Vagina (tissue), 2 donors: ENCODE data around the gene H1-8. TPM values are rescaled to one million over a fixed set of nuclear protein-coding genes. Genes with fewer than 3 reads are reported as not detected.

Experiments used
- DNase-seq, 2 donors: peaks; one replicate each; pipeline ENCODE4 v3.0.0-alpha.2; 2017; ENCODE audit errors: extremely low spot score in 2 of 2
- H3K27ac ChIP-seq: fragments of 200-600 bp; sonication (generic); one replicate; pipeline ENCODE4 v1.5.1; 2019
- H3K27me3 ChIP-seq: fragments of 200-600 bp; sonication (generic); one replicate; pipeline ENCODE4 v1.5.1; 2019
- H3K36me3 ChIP-seq, 2 donors: fragments of 200-600 bp; sonication (generic); one replicate each; pipeline ENCODE4 v1.5.1; 2017 to 2019
- H3K4me1 ChIP-seq: fragments of 200-600 bp; sonication (generic); one replicate; pipeline ENCODE4 v1.5.1; 2019
- H3K4me3 ChIP-seq, 2 donors: fragments of 200-600 bp; sonication (generic); 1 replicate in 1 of 2; 2 replicates in 1 of 2; pipeline ENCODE4 v1.5.1; 2016 to 2019
- H3K9me3 ChIP-seq: fragments of 200-600 bp; sonication (generic); one replicate; pipeline ENCODE4 v1.5.1; 2019
- POLR2A ChIP-seq, 2 donors: fragments of 450-650 bp; IDR thresholded peaks; one replicate each; pipeline ENCODE4 v1.6.1; 2017; ENCODE audit warnings: antibody characterized with exemption in 2 of 2, mild to moderate bottlenecking in 2 of 2, moderate library complexity in 2 of 2
- POLR2AphosphoS5 ChIP-seq, 2 donors: sonication (generic); formaldehyde crosslinking; IDR thresholded peaks; one replicate each; pipeline ENCODE4 v1.9.0; 2017; ENCODE audit warnings: antibody characterized with exemption in 2 of 2, mild to moderate bottlenecking in 2 of 2, low read depth in 1 of 2; ENCODE audit not compliant: insufficient read depth in 1 of 2
- intact Hi-C: fragments of 100-400 bp; cut with DNase I; formaldehyde crosslinking; loops from one replicate; pipeline ENCODE4 v1.15.1; 2023
- total RNA-seq: library from RNA; depleted of rRNA; stranded (reverse); fragments of >200 nt; gene quantifications from one replicate; pipeline ENCODE4 v1.2.3, GENCODE V29; 2016
- TF ChIP-seq, protein P1 (sequence below), 3 experiments: fragments of 450-650 bp in 2 of 3; fragments of 200-600 bp in 1 of 3; sonication (generic) in 1 of 3; IDR thresholded peaks; one replicate each; pipeline ENCODE4 v1.5.1; 2017 to 2019; ENCODE audit warnings: antibody characterized with exemption in 3 of 3, mild to moderate bottlenecking in 2 of 3, moderate library complexity in 2 of 3

H1-8 gene
- total RNA-seq, 1 donor from 2014 or later: not detected

DNA sequence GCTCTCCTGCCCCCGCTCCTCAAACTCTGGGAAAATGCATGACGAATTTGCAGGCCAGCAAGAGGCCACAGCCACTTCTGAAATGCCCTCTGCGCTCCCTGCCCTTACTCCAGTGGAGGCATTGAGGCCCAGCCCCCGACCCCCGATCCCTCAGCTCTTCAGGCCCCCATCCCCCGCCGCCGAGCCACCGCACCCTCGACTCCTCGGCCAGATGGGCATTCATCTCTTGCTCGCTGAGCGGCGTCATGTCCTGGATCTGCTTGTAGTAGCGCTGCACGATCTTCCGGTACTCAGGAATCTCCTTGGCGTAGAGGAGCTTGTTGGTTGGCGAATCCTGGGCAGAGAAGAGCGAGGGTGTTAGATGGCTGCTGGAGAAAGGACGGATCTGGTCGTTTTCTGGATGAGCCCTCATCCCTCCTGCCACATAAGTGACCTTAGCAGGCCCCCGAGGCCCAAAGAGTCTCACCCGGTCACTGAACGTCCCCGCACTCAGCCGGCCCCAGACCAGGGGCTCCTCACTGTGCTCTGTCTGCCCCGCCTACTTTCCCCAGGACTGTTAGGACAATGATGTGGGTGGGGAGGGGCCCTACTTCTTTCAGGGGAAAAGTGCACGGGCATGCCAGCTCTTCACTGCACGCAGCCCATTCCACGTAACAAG lies 14.0 kb downstream of the H1-8 start:
- H3K27ac ChIP-seq: peak overlapping the region; percentile 85
- no peak overlapping the region for H3K4me3 ChIP-seq
- H3K27me3 ChIP-seq: no peaks in the 10 kb centered on the region
- DNase-seq: no peak
- no peaks in the 10 kb centered on the region for H3K9me3 ChIP-seq
- TF ChIP-seq, protein P1, sequence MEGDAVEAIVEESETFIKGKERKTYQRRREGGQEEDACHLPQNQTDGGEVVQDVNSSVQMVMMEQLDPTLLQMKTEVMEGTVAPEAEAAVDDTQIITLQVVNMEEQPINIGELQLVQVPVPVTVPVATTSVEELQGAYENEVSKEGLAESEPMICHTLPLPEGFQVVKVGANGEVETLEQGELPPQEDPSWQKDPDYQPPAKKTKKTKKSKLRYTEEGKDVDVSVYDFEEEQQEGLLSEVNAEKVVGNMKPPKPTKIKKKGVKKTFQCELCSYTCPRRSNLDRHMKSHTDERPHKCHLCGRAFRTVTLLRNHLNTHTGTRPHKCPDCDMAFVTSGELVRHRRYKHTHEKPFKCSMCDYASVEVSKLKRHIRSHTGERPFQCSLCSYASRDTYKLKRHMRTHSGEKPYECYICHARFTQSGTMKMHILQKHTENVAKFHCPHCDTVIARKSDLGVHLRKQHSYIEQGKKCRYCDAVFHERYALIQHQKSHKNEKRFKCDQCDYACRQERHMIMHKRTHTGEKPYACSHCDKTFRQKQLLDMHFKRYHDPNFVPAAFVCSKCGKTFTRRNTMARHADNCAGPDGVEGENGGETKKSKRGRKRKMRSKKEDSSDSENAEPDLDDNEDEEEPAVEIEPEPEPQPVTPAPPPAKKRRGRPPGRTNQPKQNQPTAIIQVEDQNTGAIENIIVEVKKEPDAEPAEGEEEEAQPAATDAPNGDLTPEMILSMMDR (IDR thresholded peaks at IDR 0.05): no peak
- peak in 1 of 2 donors; percentile 56 for TF ChIP-seq POLR2AphosphoS5 (IDR thresholded peaks at IDR 0.05; ENCODE audit: insufficient read depth in 1 of 2, low read depth in 1 of 2)
- H3K4me1 ChIP-seq: peaks cover 97% of the 10 kb centered on the region
- H3K36me3 ChIP-seq: peaks cover 0 to 17% of the 10 kb centered on the region in 2 donors
- intact Hi-C loops: no loop called here

DNA sequence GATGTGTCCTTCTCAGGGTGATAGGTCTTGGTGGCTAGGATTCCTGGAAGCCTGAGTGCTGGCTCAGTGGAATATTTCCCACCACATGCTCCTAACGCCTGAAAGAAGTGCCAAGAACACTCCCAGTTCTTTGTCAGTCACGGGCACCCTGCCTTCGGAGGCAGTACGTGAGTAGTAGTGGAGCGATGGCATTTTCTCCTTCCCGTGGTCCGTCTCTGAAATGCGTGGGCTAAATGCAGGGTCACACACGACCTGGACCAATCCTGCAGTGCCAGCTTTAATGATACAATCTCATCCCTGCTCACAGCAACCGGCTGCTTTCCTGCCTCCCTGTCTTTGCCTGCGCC lies 14.5 kb downstream of the H1-8 start:
- TF ChIP-seq POLR2A (IDR thresholded peaks at IDR 0.05) (no peak), POLR2AphosphoS5 (IDR thresholded peaks at IDR 0.05; ENCODE audit: insufficient read depth in 1 of 2, low read depth in 1 of 2) (peak; percentile 15 to 43)
- Histone ChIP-seq H3K27me3 (no peaks in the 10 kb centered on the region), H3K9me3 (no peaks in the 10 kb centered on the region), H3K36me3 (peaks cover 0 to 22% of the 10 kb centered on the region in 2 donors), H3K4me1 (peaks cover 100% of the 10 kb centered on the region), H3K27ac (peak overlapping the region; percentile 85), H3K4me3 (no peak overlapping the region)
- intact Hi-C loops: no loop called here
- DNase-seq: no peak

DNA sequence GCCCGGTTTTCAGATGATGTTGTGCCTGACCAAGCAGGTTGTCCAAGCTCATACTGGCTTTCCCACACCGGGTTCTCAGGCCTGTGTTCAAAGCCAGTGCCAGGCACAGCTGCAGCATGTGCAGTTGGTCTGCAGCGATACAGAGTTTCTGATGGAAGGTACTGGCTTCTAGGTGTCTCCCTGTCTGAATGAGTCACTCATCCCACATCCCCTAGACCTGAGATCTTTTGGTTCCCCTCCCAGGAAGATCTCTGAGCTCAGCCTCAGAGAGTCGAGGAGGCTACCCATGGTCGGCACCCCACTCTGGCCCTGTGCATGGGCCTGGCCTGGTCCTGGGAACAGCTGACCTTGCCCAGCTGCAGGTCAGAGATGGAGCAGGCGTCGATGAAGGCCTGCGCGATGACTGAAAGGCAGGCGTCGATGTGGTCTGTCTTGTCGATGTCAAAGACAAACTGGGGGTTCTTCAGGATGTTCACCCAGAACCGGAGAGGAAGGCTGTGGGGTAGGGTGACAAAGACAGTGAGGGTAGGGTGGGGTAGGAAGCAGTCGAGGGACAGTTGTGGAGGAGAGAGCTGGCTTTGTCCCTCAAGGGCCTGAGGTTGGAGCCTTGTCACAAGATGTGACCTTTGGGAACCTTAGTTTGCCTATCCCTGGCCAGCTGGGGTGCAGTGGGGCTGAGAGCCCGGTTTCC lies 15.3 kb downstream of the H1-8 start:
- Histone ChIP-seq H3K36me3 (peaks cover 0 to 29% of the 10 kb centered on the region in 2 donors), H3K4me1 (peaks cover 99% of the 10 kb centered on the region), H3K9me3 (no peaks in the 10 kb centered on the region), H3K4me3 (no peak overlapping the region), H3K27me3 (no peaks in the 10 kb centered on the region), H3K27ac (peak overlapping the region; percentile 85)
- no peak for DNase-seq
- intact Hi-C loops: no loop called here
- TF ChIP-seq, protein P1 (IDR thresholded peaks at IDR 0.05): no peak
- no peak for TF ChIP-seq POLR2AphosphoS5 (IDR thresholded peaks at IDR 0.05; ENCODE audit: insufficient read depth in 1 of 2, low read depth in 1 of 2)
- no peak for TF ChIP-seq POLR2A (IDR thresholded peaks at IDR 0.05)

DNA sequence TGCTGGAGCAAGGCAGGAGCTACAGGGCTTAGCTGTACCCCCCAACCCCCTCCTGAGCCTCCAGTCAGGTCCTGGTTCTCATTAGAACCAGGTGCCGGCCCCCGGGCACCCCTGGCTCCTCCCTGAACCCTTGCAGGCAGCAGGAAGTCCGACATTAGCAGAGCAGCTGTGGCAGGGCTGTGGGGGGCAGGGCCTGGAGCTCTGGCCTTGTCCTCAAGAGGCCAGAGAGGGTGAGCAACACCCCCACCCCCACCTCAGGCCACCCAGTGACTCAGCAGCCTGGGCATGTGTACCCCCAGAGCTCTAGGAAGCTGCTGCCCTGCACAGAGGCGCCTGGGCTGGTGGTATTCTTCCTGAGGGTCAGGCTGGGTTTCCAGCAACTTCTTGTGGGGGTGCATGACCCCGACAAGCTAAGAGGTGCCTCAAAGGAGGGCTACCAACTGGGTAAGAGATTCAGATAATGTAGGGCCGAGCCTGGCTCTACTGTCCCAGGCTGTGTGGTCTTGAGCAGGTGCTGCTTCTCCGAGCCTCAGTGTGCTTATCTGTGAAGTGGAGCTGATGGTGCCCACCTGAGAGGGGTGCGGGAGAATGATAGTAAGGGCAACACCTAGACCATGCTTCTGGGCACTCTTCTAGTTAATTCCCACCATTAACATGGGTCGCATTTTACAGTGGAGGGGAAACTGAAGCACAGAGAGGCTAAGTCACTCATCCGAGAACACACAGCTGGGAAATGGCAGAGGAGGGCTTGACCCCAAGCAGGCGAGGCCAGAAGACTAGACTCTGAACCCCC lies 16.0 kb downstream of the H1-8 start:
- intact Hi-C loops: no loop called here
- H3K9me3 ChIP-seq: no peaks in the 10 kb centered on the region
- no peak overlapping the region for H3K4me3 ChIP-seq
- H3K27me3 ChIP-seq: no peaks in the 10 kb centered on the region
- DNase-seq: no peak
- TF ChIP-seq POLR2AphosphoS5 (IDR thresholded peaks at IDR 0.05; ENCODE audit: insufficient read depth in 1 of 2, low read depth in 1 of 2) (peak in 1 of 2 donors; percentile 12), POLR2A (IDR thresholded peaks at IDR 0.05) (no peak)
- TF ChIP-seq, protein P1 (IDR thresholded peaks at IDR 0.05): no peak
- peak overlapping the region; percentile 85 for H3K27ac ChIP-seq
- H3K36me3 ChIP-seq: peaks cover 0 to 30% of the 10 kb centered on the region in 2 donors
- H3K4me1 ChIP-seq: peaks cover 99% of the 10 kb centered on the region

DNA sequence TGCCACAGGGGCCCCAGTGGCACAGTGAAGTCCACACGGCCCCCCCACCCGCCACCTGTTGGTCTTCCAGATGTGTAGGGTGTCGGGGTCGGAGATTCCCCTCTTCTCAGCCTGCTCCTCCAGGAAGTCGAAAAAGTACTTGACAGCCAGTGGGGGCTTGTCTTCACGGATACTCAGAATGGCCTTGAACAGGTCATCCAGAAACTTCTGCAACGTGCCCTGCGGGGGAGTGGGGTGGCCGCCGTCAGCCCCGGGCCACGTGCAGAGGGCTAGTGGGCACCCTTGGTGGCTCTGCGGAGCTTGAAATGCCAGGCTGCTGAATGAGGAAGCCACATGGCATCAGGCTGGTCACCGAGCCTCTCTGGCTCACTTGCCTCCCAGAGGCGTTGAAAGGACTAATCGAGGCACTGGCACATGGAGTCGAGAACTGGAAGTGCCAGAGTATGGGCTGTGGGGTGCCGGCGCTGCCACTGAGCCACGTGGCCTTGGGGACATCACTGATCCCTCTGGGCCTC lies 16.6 kb downstream of the H1-8 start:
- intact Hi-C loops: loop anchor here (2.0 kb wide), 1 partner anchor 45 kb away; no protein-coding TSS in a partner anchor
- DNase-seq: no peak
- TF ChIP-seq POLR2A (IDR thresholded peaks at IDR 0.05) (no peak), POLR2AphosphoS5 (IDR thresholded peaks at IDR 0.05; ENCODE audit: insufficient read depth in 1 of 2, low read depth in 1 of 2) (no peak)
- TF ChIP-seq, protein P1 (IDR thresholded peaks at IDR 0.05): no peak
- no peaks in the 10 kb centered on the region for H3K9me3 ChIP-seq
- H3K4me1 ChIP-seq: peaks cover 99% of the 10 kb centered on the region
- no peak overlapping the region for H3K4me3 ChIP-seq
- H3K27me3 ChIP-seq: no peaks in the 10 kb centered on the region
- peaks cover 0 to 31% of the 10 kb centered on the region in 2 donors for H3K36me3 ChIP-seq
- H3K27ac ChIP-seq: peak overlapping the region; percentile 85
